Central memory CD4-positive, alpha-beta T cell (primary cell): ENCODE data around the gene OPN1MW.
"Not testable (repeated sequence)": the region's sequence is repeated elsewhere in the genome, so short reads cannot be mapped to it uniquely, and the experiment has no call there.

Experiments
- DNase-seq: peaks from one replicate; pipeline ENCODE4 v3.0.0; 2022

OPN1MW gene

DNA sequence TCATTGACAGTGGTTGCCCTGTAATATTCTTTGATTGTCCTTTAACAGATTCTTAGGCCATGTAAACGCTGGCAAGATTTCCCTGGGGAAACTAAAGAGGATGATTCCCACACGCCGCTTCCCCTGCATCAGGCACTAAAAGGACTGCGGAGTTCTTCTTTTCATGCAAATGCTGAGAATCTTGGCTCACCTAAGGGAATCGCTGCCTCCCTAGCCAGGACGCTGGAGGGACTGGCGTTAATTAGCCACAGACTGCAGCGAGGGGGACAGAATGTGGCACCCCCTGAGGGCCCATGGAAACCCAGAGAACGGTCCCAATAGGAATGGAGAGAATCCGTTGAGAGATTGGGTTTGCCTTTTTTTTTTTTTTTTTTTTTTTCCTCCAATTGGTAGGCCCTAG, 29.1 kb downstream of the OPN1MW start:
- DNase-seq, result not testable (repeated sequence)

DNA sequence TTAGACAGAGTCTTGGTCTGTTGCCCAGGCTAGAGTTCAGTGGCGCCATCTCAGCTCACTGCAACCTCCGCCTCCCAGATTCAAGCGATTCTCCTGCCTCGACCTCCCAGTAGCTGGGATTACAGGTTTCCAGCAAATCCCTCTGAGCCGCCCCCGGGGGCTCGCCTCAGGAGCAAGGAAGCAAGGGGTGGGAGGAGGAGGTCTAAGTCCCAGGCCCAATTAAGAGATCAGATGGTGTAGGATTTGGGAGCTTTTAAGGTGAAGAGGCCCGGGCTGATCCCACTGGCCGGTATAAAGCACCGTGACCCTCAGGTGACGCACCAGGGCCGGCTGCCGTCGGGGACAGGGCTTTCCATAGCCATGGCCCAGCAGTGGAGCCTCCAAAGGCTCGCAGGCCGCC, 37.1 kb downstream of the OPN1MW start, which contains the start of gene OPN1MW2:
Gene OPN1MW2 (plus strand): TSS at position 301 of the 400 bp plus-strand sequence. CDS start 60 bp downstream, at position 361.
- DNase-seq, result not testable (repeated sequence)

DNA sequence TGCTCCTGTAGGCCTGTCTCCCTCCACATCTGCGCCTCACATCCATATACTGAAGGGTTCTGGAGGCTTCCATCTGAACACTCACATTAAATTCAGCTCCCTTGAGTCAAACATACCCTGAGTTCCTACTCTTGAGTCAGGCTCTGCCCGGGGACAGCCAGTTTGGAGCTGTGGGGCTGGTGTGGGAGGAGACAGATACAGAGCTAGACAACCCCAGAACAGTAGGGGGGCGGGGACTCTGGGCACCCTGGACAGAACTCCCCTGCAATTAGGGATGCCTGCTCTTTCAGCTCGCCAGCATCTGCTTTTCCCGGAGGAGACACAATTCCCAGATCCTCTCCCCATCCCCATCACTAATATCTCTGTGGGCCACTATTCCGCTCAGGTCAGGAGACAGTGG, 42.9 kb downstream of the OPN1MW start:
- DNase-seq, result not testable (repeated sequence)

GRCh38 chrX:154226706-154227105, 44.3 kb downstream of the OPN1MW start:
- DNase-seq, result not testable (repeated sequence)

DNA sequence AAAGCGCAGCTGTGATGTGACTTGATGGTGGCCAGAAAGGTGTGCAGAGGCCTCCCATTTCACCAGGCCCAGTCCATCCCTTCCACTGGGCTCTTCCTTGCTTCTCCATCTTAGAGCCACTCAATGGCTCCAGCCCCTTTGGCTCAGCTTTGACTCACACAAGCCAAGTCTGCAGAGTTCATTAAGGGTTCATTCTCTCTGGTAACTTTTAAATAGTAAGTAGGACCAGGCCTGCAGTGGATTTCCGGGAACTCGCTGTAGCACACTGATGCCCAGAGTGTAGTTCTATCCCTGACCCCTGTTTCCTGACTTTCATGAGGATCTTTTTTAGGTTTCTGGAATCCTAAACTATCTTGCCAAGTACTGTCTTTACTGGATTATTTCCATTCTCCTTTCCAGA, 49.0 kb downstream of the OPN1MW start:
- DNase-seq, result not testable (repeated sequence)

GRCh38 chrX:154233620-154234019, 51.2 kb downstream of the OPN1MW start:
- DNase-seq, result not testable (repeated sequence)

GRCh38 chrX:154238939-154239559, 56.7 kb downstream of the OPN1MW start:
- DNase-seq, result not testable (repeated sequence)

DNA sequence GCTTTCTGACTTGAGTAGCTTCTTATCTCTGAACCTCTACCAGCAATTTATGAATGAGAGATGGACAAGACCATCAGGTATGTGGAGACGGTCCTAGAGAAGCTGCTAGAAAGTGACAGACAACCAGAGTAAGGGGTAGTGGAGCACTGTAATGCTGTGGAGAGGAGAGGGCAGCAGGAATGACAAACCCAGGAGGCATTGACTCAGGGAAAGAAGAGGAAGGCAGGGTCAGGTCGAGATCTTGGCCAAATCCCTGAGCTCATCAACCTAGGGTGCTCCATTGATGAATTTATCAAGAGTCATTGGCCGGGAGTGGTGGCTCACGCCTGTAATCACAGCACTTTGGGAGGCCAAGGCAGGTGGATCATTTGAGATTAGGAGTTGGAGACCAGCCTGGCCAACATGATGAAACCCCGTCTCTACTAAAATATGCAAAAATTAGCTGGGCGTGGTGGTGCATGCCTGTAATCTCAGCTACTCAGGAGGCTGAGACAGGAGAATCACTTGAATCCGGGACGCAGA, 57.6 kb downstream of the OPN1MW start:
- DNase-seq, result not testable (repeated sequence)
